NK-92 (cell line): Measurements from ENCODE around the gene ALPP.
"Not testable (repeated sequence)": the region's sequence is repeated elsewhere in the genome, so short reads cannot be mapped to it uniquely, and the experiment has no call there.

Experiments
- DNase-seq: peaks from one replicate; lab custom pipeline; 2025; ENCODE audit not compliant: unreplicated experiment; lab: John Stamatoyannopoulos, UW

ALPP gene

GRCh38 chr2:232363064-232363783 lies 15.3 kb upstream of the ALPP start:
- not testable (repeated sequence) for DNase-seq

DNA sequence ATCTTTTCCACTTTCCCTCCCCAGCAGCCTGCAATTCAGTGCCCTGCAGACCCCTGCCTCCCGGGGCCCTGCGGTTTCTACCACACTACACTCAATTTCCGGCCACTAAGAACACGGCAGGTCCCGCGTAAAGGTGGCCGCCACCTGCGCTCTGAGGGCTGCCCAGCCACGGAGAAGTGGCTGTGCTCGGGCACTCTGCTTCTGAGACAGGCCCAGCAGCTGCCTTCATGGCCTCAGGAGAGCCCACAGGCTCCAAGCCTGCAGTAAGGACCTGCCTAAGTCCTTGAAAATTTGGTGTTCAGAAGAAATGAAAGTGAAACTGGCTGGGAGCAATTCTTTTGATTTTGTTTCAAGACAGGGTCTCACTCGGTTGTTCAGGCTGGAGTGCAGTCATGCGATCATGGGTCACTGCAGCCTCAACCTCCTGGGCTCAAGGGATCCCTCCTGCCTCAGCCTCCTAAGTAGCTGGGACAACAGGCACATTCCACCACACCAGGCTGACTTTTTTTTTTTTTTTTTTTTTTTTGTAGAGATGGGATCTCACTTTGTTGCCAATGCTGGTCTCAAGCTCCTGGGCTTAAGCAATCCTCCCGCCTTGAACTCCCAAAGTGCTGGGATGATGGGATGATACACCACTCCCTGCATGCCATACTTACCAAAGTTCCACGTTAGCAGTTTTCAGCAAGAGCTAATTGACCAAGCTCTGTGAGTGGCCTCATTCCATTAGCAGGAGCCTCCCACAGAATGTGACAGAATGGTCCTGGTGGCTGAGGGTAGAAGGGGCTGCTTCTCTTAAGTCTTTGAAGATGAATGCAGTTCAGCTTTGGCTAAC lies 14.6 kb upstream of the ALPP start:
- no peak for DNase-seq

- not testable (repeated sequence) for DNase-seq
Measured at GRCh38 chr2:232364806-232365594, 13.6 kb upstream of the ALPP start.

DNA sequence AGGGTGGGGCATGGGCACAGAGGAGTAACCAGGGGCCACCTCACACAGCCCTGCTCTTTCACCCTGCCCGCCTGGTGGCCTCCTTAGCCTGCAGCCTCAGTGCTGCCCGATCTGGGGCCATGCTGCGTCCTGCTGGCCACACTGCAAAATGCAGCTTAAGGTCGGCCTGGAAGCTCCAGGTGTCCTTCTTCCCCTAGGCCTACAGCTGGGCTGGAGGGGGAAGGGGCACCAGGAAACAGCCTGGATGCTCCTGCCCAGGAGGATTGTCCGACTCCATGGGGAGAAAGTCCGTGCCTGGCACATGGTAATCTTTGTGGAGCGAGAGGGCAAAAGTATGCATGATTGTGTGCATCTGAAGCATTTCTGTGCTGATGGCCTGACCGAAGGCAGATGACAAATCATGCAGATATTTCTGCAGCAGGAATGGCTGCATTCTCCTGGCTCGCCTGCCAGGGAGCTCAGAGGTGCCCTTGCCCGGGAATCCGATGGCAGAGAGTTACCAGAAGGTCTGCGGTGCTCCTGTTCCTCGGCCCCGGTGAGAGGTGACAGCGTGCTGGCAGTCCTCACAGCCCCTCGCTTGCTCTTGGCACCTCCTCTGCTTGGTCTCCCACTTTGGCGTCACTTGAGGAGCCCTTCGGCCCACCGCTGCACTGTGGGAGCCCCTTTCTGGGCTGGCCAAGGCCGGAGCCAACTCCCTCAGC lies 12.8 kb upstream of the ALPP start:
- no peak for DNase-seq

- not testable (repeated sequence) for DNase-seq
Measured at GRCh38 chr2:232366461-232366860, 12.1 kb upstream of the ALPP start.

GRCh38 chr2:232367016-232367415 lies 11.5 kb upstream of the ALPP start:
- no peak for DNase-seq

- no peak for DNase-seq
Measured at GRCh38 chr2:232367591-232368233, 10.8 kb upstream of the ALPP start.

GRCh38 chr2:232368311-232368731 lies 10.2 kb upstream of the ALPP start:
- DNase-seq = no peak

GRCh38 chr2:232369126-232369951 lies 9.2 kb upstream of the ALPP start:
- no peak for DNase-seq

DNA sequence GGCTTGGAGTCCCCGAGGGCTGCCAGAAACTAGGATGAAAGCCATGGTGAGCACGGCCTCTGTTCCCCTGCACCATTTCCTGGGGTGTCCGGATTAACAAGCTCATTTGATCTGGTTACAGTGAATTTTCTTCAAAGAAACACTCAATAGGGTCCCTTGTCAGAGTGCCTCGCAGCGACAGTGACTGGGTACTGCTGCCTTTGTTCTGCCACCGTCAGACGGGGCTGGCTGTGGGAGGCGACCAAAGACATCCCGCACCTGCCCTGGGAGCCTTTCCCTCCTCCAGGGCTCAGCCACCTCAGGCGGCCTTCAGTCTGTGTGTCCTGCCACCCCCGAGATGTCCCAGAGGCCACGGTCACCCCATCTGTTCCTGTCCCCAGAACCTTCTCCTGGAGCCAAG lies 8.5 kb upstream of the ALPP start:
- not testable (repeated sequence) for DNase-seq

DNA sequence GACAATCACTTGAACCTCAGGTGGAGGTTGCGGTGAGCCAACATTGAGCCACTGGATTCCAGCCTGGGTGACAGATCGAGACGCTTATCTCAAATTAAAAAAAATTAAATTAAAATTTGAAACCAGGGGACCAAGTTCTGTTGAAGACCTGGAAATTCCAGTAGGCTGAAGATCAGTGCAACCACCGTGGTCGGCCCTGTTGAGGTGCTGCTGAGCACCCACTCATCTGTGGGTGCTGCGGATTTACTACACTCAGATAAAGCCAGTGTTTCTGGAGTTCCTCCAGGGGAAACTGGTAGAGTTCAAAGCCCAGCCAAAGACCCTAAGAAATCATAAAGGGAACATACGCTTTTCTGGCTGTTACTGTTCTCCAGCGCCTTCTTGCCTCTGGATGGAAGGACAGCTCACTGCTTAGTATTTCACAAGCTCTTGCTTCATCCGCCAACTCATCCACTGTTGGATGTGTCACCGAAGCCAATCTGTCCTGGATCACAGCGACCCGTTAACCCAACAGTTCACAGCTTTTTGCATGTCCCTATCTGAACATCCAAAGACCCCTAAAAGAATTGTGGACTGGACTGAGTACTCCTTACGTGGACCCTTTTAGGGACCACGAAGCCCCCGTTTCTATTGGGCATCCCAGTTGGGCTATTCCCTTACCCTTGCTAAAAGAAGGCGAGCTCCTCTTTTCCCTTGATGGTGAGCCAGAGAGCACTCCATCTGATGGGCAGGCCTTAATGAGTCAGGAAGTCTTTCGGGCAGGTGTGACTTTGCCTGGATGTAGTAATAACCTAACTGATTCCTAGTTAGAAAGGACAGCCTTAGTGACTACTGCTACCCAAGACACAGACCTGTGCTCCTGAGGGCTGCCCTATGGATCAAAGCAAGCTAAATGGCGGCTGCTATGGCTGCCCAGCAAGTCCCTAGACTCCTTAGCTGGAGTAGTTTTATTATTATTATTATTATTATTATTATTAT lies 6.0 kb upstream of the ALPP start:
- no peak for DNase-seq

GRCh38 chr2:232374356-232374755 lies 4.2 kb upstream of the ALPP start:
- no peak for DNase-seq

DNA sequence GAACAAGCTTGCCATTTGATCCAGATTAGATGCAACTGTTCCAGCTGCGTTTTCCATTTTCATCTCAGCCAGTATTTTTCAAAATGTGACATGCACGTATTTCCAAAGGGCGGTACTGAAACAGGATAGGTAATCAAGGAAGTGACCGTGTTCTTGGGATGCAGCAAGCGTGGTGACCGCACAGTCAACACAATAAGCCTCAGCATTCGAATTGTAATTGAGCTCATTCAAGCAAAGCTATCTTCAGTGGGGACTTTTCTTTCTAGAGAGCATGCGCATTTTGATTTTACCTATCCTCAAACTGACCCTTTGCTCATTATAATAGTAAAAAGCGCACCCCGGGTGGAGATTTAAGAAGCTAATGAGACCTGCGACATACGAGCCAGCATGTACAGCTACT lies 3.4 kb upstream of the ALPP start:
- DNase-seq = no peak

GRCh38 chr2:232376260-232376659 lies 2.3 kb upstream of the ALPP start:
- no peak for DNase-seq

GRCh38 chr2:232376713-232377112 lies 1.8 kb upstream of the ALPP start:
- DNase-seq = no peak

- no peak for DNase-seq
Measured at GRCh38 chr2:232377319-232377718, 1.2 kb upstream of the ALPP start.

- no peak for DNase-seq
Measured at GRCh38 chr2:232377841-232378734, 463 bp upstream of the ALPP start.
